H9 (cell line): ENCODE data around the gene CMSS1. TPM values are rescaled to one million over a fixed set of nuclear protein-coding genes. Genes with fewer than 3 reads are reported as not detected.

ENCODE experiments used
- DNase-seq: peaks from one replicate; pipeline ENCODE4 v3.0.0-alpha.2; 2017
- H2AFZ ChIP-seq: one replicate; pipeline ENCODE4 v1.6.1; 2013; ENCODE audit warnings: mild to moderate bottlenecking, low read length, control low read depth, moderate library complexity
- H2AK5ac ChIP-seq: 2 replicates; pipeline ENCODE4 v1.6.1; 2013; ENCODE audit warnings: low read length, control low read depth, mixed read lengths; ENCODE audit not compliant: insufficient read length
- H2BK120ac ChIP-seq: one replicate; pipeline ENCODE4 v1.6.1; 2013; ENCODE audit warnings: low read depth, mild to moderate bottlenecking, low read length, control low read depth, inconsistent platforms; ENCODE audit not compliant: poor library complexity, severe bottlenecking
- H2BK12ac ChIP-seq: 2 replicates; pipeline ENCODE4 v1.6.1; 2013; ENCODE audit warnings: low read length, control low read depth, mixed read lengths, low read depth; ENCODE audit not compliant: insufficient read length
- H2BK15ac ChIP-seq: 2 replicates; pipeline ENCODE4 v1.6.1; 2013; ENCODE audit warnings: low read depth, low read length, control low read depth
- H2BK20ac ChIP-seq: one replicate; pipeline ENCODE4 v1.6.1; 2013; ENCODE audit warnings: low read depth, mild to moderate bottlenecking, low read length, control low read depth, inconsistent platforms; ENCODE audit not compliant: poor library complexity, severe bottlenecking
- H2BK5ac ChIP-seq: 2 replicates; pipeline ENCODE4 v1.6.1; 2013; ENCODE audit warnings: low read length, control low read depth, mixed read lengths; ENCODE audit not compliant: insufficient read length
- H3K14ac ChIP-seq: 2 replicates; pipeline ENCODE4 v1.6.1; 2013; ENCODE audit warnings: low read length, control low read depth; ENCODE audit not compliant: insufficient read depth
- H3K18ac ChIP-seq: 2 replicates; pipeline ENCODE4 v1.6.1; 2013; ENCODE audit warnings: low read depth, mild to moderate bottlenecking, mixed read lengths, low read length, control low read depth; ENCODE audit not compliant: insufficient read length
- H3K23ac ChIP-seq: 2 replicates; pipeline ENCODE4 v1.6.1; 2013; ENCODE audit warnings: low read length, control low read depth, mixed read lengths, low read depth; ENCODE audit not compliant: insufficient read length
- H3K23me2 ChIP-seq: 2 replicates; pipeline ENCODE4 v1.6.1; 2013; ENCODE audit warnings: low read depth, mild to moderate bottlenecking, mixed read lengths, low read length, control low read depth; ENCODE audit not compliant: insufficient read length, poor library complexity, severe bottlenecking
- H3K27ac ChIP-seq: 2 replicates; pipeline ENCODE4 v1.5.1; 2013; ENCODE audit warnings: low read length, control low read depth, mixed read lengths, low read depth; ENCODE audit not compliant: insufficient read length
- H3K27me3 ChIP-seq: 2 replicates; pipeline ENCODE4 v1.6.1; 2013; ENCODE audit warnings: low read length, control low read depth, inconsistent platforms; ENCODE audit not compliant: insufficient read depth
- H3K4ac ChIP-seq: 2 replicates; pipeline ENCODE4 v1.6.1; 2013; ENCODE audit warnings: low read depth, mild to moderate bottlenecking, control low read depth, inconsistent platforms, low read length, moderate library complexity
- H3K4me1 ChIP-seq: 2 replicates; pipeline ENCODE4 v1.6.1; 2013; ENCODE audit warnings: low read length, control low read depth, inconsistent platforms; ENCODE audit not compliant: insufficient read depth
- H3K4me2 ChIP-seq: 2 replicates; pipeline ENCODE4 v1.6.1; 2013; ENCODE audit warnings: low read length, control low read depth, mixed read lengths; ENCODE audit not compliant: insufficient read length, insufficient read depth
- H3K56ac ChIP-seq: 2 replicates; pipeline ENCODE4 v1.6.1; 2013; ENCODE audit warnings: low read depth, mild to moderate bottlenecking, mixed read lengths, low read length, control low read depth; ENCODE audit not compliant: insufficient read length
- H3K79me1 ChIP-seq: 2 replicates; pipeline ENCODE4 v1.6.1; 2013; ENCODE audit warnings: low read depth, mild to moderate bottlenecking, moderate library complexity, low read length, control low read depth, inconsistent platforms; ENCODE audit not compliant: insufficient read depth, poor library complexity, severe bottlenecking
- H3K79me2 ChIP-seq: 2 replicates; pipeline ENCODE4 v1.6.1; 2013; ENCODE audit warnings: low read length, control low read depth, inconsistent platforms; ENCODE audit not compliant: insufficient read depth
- H3K9ac ChIP-seq: 2 replicates; pipeline ENCODE4 v1.6.1; 2013; ENCODE audit warnings: low read length, control low read depth, mixed read lengths; ENCODE audit not compliant: insufficient read length; ENCODE audit errors: extremely low read depth
- H3K9me3 ChIP-seq: one replicate; pipeline ENCODE4 v1.6.1; 2013; ENCODE audit warnings: low read depth, low read length, inconsistent platforms; ENCODE audit not compliant: control insufficient read depth
- H3T11ph ChIP-seq: one replicate; pipeline ENCODE4 v1.6.1; 2013; ENCODE audit warnings: mild to moderate bottlenecking, low read length, control low read depth, inconsistent platforms
- H4K20me1 ChIP-seq: one replicate; pipeline ENCODE4 v1.6.1; 2013; ENCODE audit not compliant: control insufficient read depth, insufficient read length, insufficient read depth
- H4K5ac ChIP-seq: 2 replicates; pipeline ENCODE4 v1.6.1; 2013; ENCODE audit warnings: low read depth, mild to moderate bottlenecking, mixed read lengths, low read length, control low read depth; ENCODE audit not compliant: insufficient read length
- H4K8ac ChIP-seq: replicated peaks from 2 replicates; pipeline ENCODE4 v1.6.1; 2013; ENCODE audit warnings: low read length, control low read depth, mixed read lengths, low read depth; ENCODE audit not compliant: insufficient read length
- H4K91ac ChIP-seq: 2 replicates; pipeline ENCODE4 v1.6.1; 2013; ENCODE audit warnings: low read depth, mild to moderate bottlenecking, moderate library complexity, mixed read lengths, low read length, control low read depth; ENCODE audit not compliant: insufficient read length
- H3K27ac Mint-ChIP-seq, 3 experiments: 2 replicates in 2 of 3; 3 replicates in 1 of 3; pipeline ENCODE4 v1.8.0; 2020 to 2021; ENCODE audit warnings: mixed read lengths in 3 of 3, mild to moderate bottlenecking in 1 of 3, moderate library complexity in 1 of 3
- H3K27me3 Mint-ChIP-seq: 2 replicates; pipeline ENCODE4 v1.8.0; 2021; ENCODE audit warnings: low read depth, mild to moderate bottlenecking, moderate library complexity, mixed read lengths
- H3K36me3 Mint-ChIP-seq, 3 experiments: 2 replicates in 2 of 3; 3 replicates in 1 of 3; pipeline ENCODE4 v1.8.0; 2020 to 2021; ENCODE audit warnings: low read depth in 3 of 3, mixed read lengths in 3 of 3; ENCODE audit not compliant: insufficient read depth in 1 of 3
- H3K4me1 Mint-ChIP-seq, 2 experiments: 2 replicates each; pipeline ENCODE4 v1.8.0; 2020; ENCODE audit warnings: mixed read lengths in 2 of 2
- H3K4me3 Mint-ChIP-seq, 2 experiments: 2 replicates in 1 of 2; 3 replicates in 1 of 2; pipeline ENCODE4 v1.8.0; 2020 to 2021; ENCODE audit warnings: mild to moderate bottlenecking in 2 of 2, mixed read lengths in 2 of 2, moderate library complexity in 1 of 2
- H3K9me3 Mint-ChIP-seq, 2 experiments: 2 replicates in 1 of 2; 3 replicates in 1 of 2; pipeline ENCODE4 v1.8.0; 2020; ENCODE audit warnings: mild to moderate bottlenecking in 2 of 2, mixed read lengths in 2 of 2, moderate library complexity in 1 of 2
- CTCF ChIP-seq: fragments of 200-600 bp; sonication (generic); conservative IDR thresholded peaks from 3 replicates; pipeline ENCODE4 v1.8.0; 2021; ENCODE audit warnings: antibody characterized with exemption, mild to moderate bottlenecking
- WGBS: extraction: QIAGEN DNeasy Blood & Tissue Kit; methylation state at CpG from one replicate; pipeline ENCODE4 v1.1.7; 2013; ENCODE audit warnings: missing lambda C conversion rate, low lambda C conversion rate, mixed read lengths; ENCODE audit not compliant: insufficient read length; ENCODE audit errors: extremely low coverage; 5-methylcytosine and 5-hydroxymethylcytosine counted together
- total RNA-seq: library from RNA; stranded (reverse); gene quantifications from 2 replicates; pipeline ENCODE4 v1.2.1, GENCODE V29; 2021

The CMSS1 gene
- total RNA-seq, 1 experiment from 2014 or later: 61.8 TPM

- H3K36me3 Mint-ChIP-seq: no peaks in the 10 kb centered on the region
- Histone ChIP-seq H2BK20ac (no peak overlapping the region), H4K91ac (no peak overlapping the region), H3K79me1 (no peaks in the 10 kb centered on the region), H3K9ac (no peak overlapping the region), H3K14ac (no peak overlapping the region), H2BK120ac (no peak overlapping the region), H4K8ac (no peak overlapping the region), H3T11ph (no peak overlapping the region), H3K79me2 (no peaks in the 10 kb centered on the region), H3K9me3 (no peaks in the 10 kb centered on the region), H4K5ac (no peak overlapping the region), H2AK5ac (no peak overlapping the region), H3K23ac (no peak overlapping the region), H2BK15ac (no peak overlapping the region), H3K4me2 (no peak overlapping the region), H2AFZ (no peak overlapping the region), H3K27ac (no peak overlapping the region), H3K18ac (no peak overlapping the region), H2BK12ac (no peak overlapping the region), H2BK5ac (no peak overlapping the region), H3K4me1 (no peaks in the 10 kb centered on the region; the same call in 1 of the 2 replicates), H3K27me3 (no peaks in the 10 kb centered on the region), H3K23me2 (no peaks in the 10 kb centered on the region), H3K56ac (no peak overlapping the region), H3K4ac (no peak overlapping the region), H4K20me1 (no peaks in the 10 kb centered on the region)
- no CpG with 5 or more reads among the region's 5 CpGs for WGBS
- no peak overlapping the region for H3K4me3 Mint-ChIP-seq
- H3K9me3 Mint-ChIP-seq: no peaks in the 10 kb centered on the region
- no peak for TF ChIP-seq CTCF
- H3K27ac Mint-ChIP-seq: no peak overlapping the region; a peak in 1 of 7 replicates
- no peaks in the 10 kb centered on the region for H3K27me3 Mint-ChIP-seq
- H3K4me1 Mint-ChIP-seq: peaks cover 0 to 4% of the 10 kb centered on the region in 2 experiments; a peak in 1 of 4 replicates
- DNase-seq: no peak
Observed at GRCh38 chr3:99960123-99960878, 142.6 kb downstream of the CMSS1 start.
